Breast epithelium (tissue), 3 donors: ENCODE measurements around the gene SLC6A11.

ENCODE experiments used
- CTCF ChIP-seq, 3 donors: fragments of 450-650 bp; IDR thresholded peaks; one replicate each; pipeline ENCODE4 v1.5.1; 2016 to 2017; ENCODE audit warnings: antibody characterized with exemption in 3 of 3, mild to moderate bottlenecking in 3 of 3, moderate library complexity in 3 of 3
- POLR2A ChIP-seq: fragments of 450-650 bp; IDR thresholded peaks from one replicate; pipeline ENCODE4 v1.6.1; 2016; ENCODE audit warnings: antibody characterized with exemption, mild to moderate bottlenecking, moderate library complexity
- POLR2AphosphoS5 ChIP-seq, 3 donors: sonication (generic); formaldehyde crosslinking; IDR thresholded peaks; one replicate each; pipeline ENCODE4 v1.6.1; 2017; ENCODE audit warnings: antibody characterized with exemption in 3 of 3

- no peak for TF ChIP-seq CTCF (IDR thresholded peaks at IDR 0.05)
- no peak for TF ChIP-seq POLR2A
- no peak for TF ChIP-seq POLR2AphosphoS5 (IDR thresholded peaks at IDR 0.05)
Measured at GRCh38 chr3:10888518-10889090, 72.6 kb downstream of the SLC6A11 start.
